HG03175 (cell line): ENCODE data around the gene CCDC34.

Source experiments
- ATAC-seq: cut with Tn5 transposase; IDR thresholded peaks from one replicate; pipeline ENCODE4 v1.9.1; 2021; ENCODE audit warnings: mild to moderate bottlenecking, moderate library complexity; ENCODE audit not compliant: unreplicated experiment

Gene CCDC34

DNA sequence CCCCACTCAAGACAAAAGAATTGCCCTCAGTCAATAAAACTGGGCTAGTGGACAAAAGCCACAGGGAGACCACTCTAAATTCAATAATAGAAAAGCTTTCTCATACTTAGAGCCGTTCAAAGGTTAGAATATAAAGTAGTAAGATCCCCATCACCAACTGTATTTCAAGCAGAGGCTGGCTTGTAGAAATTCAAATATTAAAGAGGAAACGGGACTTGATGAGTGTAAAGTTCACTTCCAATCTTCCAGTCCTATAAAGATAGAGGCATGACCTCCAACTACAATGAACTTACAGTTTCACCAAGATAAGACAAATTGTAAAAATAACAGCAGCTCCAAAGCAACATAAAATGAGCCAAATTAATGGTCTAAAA is 70.4 kb downstream of the CCDC34 start:
- ATAC-seq, result no peak

DNA sequence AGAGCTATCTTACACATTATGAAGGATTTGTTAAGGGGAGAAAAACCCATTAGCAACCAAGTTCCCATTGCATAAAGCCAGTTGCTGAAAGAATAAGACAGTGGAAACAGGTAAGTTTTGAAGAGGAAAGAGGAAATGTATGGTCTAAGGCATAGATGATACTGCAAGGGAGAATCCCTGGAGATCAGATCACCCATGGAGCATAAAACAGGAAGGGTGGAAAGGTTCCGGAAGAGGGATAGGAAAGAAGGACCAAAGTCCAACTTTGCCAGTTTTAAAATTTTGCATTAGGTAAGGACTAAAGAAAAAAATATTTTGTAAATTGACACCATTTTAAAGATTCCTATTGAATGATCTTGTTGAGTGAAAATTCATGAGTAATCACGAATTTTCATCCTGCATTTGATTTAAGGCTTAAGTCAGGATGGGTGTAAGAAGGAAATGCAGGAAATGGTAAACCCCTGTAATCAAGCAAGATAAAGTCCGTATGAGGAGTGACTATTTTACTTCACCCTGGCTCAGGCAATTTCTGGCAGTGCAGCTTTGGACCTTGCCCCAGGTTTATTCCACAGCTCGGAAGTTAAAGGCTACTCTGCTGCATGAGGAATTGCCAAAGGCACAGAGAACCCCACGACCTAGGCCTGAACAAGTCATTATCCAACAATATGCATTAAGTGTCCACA is 70.9 kb downstream of the CCDC34 start:
- ATAC-seq, result no peak

DNA sequence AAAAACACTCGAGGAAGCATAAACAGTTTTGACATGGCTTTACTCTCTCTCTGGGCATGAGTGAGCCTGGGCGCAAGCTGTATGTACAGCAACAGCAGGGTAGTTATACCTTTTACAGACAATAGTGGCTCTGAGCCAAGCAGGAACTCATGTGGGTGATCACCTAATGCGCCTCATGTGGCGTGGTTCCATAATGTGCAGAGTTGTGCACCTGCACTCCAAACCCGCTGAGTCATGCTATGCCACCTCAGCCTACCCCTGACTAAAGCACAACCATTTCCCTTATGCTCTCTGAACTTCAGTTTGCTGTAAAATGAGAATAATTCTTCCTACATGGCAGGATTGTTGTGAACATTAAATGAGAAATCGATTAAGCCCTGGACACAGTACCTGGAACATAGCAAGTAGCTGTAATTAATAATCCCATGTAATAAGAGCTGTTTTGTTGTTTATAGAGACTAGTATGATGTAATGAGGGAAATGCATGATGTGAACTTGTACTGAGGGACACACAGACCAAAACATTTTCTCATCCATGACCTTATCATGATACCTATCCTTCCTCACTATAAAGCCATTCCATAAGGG is 71.6 kb downstream of the CCDC34 start:
- ATAC-seq, result no peak

GRCh38 chr11:27290261-27291050 is 72.6 kb downstream of the CCDC34 start:
- no peak for ATAC-seq
